SJCRH30 (cell line): ENCODE data around the gene MIER1. TPM values are rescaled to one million over a fixed set of nuclear protein-coding genes. Genes with fewer than 3 reads are reported as not detected.

Source experiments
- DNase-seq, 2 experiments: peaks; one replicate each; pipeline ENCODE4 v3.0.0-alpha.2; 2015 to 2020
- H3K27ac ChIP-seq: fragments of 250-450 bp; sonication (Bioruptor Pico); 2 replicates; pipeline ENCODE4 v1.5.1; 2020; ENCODE audit warnings: mild to moderate bottlenecking, moderate library complexity
- H3K27me3 ChIP-seq: fragments of 250-450 bp; sonication (Bioruptor Pico); 2 replicates; pipeline ENCODE4 v1.5.1; 2020; ENCODE audit warnings: mild to moderate bottlenecking, moderate library complexity
- H3K36me3 ChIP-seq: fragments of 250-450 bp; sonication (Bioruptor Pico); 2 replicates; pipeline ENCODE4 v1.5.1; 2020; ENCODE audit warnings: mild to moderate bottlenecking, moderate library complexity
- H3K4me1 ChIP-seq: fragments of 250-450 bp; sonication (Bioruptor Pico); 2 replicates; pipeline ENCODE4 v1.5.1; 2020; ENCODE audit warnings: mild to moderate bottlenecking, moderate library complexity
- H3K4me3 ChIP-seq: fragments of 250-450 bp; sonication (Bioruptor Pico); 2 replicates; pipeline ENCODE4 v1.5.1; 2020; ENCODE audit warnings: mild to moderate bottlenecking, moderate library complexity
- H3K9me3 ChIP-seq: fragments of 250-450 bp; sonication (Bioruptor Pico); replicated peaks from 2 replicates; pipeline ENCODE4 v1.5.1; 2020; ENCODE audit warnings: mild to moderate bottlenecking, moderate library complexity
- total RNA-seq: library from RNA; depleted of rRNA; stranded (reverse); fragments of >200 nt; shearing (Covaris generic); gene quantifications from 2 replicates; pipeline ENCODE4 v1.2.3, GENCODE V29; 2014

MIER1 gene
- total RNA-seq, 1 experiment from 2014 or later = 39.3 TPM

DNA sequence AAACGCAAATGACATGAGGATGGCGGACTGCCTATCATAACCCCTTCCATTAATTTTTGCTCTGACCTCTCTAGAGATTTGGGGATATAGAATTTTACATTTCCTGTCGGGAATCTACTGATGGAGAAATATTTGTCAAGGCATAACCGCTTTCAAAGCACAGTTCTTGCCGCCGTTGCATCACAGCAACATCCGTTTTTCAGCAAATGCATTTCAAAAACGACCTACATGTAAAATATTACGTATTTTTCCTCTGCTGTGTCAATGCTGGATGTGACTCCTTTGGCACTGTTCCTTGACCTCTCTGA, 4.9 kb downstream of the MIER1 start:
- Histone ChIP-seq H3K4me1 (peaks cover 24% of the 10 kb centered on the region), H3K36me3 (peaks cover 3% of the 10 kb centered on the region; the same call in 1 of the 2 replicates), H3K9me3 (no peaks in the 10 kb centered on the region), H3K27me3 (no peaks in the 10 kb centered on the region), H3K4me3 (peak overlapping the region; percentile 72), H3K27ac (peak overlapping the region; percentile 81)
- no peak for DNase-seq

DNA sequence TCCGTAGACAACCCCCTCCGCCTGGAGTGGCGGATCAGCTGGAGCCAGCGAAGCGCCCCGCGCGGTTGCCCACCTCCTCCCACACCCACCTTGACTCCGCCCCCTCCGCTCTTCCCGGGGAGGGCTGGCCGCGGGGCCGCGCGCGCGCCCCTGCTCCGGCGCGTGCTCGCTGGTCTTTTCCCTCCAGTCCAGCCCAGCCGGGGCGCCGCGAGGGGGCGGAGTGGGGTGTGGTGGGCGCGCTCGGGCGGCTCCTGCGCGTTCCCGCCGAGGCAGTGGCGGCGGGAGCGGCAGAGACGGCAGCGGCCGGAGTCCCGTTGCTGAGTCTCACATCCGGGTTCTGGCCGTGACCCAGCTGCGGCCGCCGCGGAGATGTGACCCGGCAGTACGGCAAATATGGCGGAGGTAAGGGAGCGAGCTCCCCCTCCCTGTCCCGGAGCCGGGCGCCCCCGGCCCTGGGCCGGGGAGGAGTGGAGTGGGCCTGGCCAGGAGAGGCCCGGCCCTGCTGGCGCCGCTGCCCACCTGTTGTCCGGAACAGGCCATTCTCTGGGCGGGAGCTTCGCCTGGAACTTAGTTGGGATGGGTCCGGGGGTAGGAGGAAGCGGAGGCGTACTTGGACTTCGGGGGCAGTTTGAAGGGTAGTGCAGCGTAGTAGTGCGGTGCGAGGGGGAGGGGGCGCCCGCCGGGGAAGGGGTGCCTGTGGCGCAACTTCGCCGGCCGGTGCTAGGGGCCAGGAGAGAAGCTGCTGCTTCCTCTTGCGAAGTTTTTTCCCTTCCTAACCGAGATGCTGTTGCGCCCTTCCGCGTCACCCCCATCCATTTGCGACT, 5.4 kb downstream of the MIER1 start:
- H3K27me3 ChIP-seq = no peaks in the 10 kb centered on the region
- peak; percentile 93 to 94 for DNase-seq
- H3K36me3 ChIP-seq = peaks cover 3% of the 10 kb centered on the region; the same call in 1 of the 2 replicates

DNA sequence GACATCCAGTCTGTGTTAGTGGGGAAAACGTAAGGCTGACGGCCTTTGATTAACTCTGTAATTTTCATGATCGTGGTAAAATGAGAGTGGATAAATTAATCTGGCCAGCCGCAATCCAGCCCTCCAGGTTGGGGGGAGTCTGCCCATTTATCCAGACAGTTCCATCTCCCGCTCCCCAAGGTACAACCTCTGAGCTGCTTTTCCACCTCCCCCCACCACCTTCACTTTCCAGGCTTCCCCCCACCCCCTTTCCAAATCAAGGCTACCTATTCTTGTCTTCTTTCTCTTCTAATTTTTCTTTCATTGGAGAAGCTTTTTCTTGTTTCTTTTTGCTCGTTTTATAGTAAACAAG, 6.0 kb downstream of the MIER1 start:
- H3K27ac ChIP-seq = peak overlapping the region; percentile 81
- H3K27me3 ChIP-seq = no peaks in the 10 kb centered on the region
- peaks cover 24% of the 10 kb centered on the region for H3K4me1 ChIP-seq
- DNase-seq = no peak
- peaks cover 3% of the 10 kb centered on the region; the same call in 1 of the 2 replicates for H3K36me3 ChIP-seq
- peak overlapping the region; percentile 72 for H3K4me3 ChIP-seq
- H3K9me3 ChIP-seq = no peaks in the 10 kb centered on the region

More for the DNA sequence above, 5.4 kb downstream of the MIER1 start:
- Histone ChIP-seq H3K27ac (peak overlapping the region; percentile 81), H3K4me1 (peaks cover 24% of the 10 kb centered on the region), H3K4me3 (peak overlapping the region; percentile 72), H3K9me3 (no peaks in the 10 kb centered on the region)

DNA sequence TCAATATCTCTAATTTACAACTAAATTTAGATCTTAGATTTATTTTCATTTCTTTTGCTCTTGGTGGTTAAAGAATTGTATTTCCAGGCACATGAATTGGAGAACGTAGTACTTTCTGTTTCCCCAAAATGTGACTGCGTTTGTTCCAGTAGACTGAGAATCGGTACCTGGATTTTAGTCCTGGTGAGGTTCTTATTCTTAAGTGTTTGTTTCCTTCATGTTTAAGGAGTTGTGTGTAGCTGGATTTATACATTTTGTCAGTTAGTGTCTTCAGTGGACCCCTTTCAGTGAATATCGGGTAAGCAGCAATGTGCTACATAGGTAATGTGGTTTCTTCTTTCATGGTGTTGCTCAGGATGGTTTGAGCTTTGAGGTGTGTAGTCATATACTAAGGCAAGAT, 6.8 kb downstream of the MIER1 start:
- peak in 1 of 2 experiments; percentile 9 for DNase-seq
- H3K36me3 ChIP-seq = peaks cover 3% of the 10 kb centered on the region; the same call in 1 of the 2 replicates
- peak overlapping the region; percentile 81 for H3K27ac ChIP-seq
- no peaks in the 10 kb centered on the region for H3K27me3 ChIP-seq
- no peaks in the 10 kb centered on the region for H3K9me3 ChIP-seq
- H3K4me1 ChIP-seq = peaks cover 20% of the 10 kb centered on the region
- H3K4me3 ChIP-seq = peak overlapping the region; percentile 72

DNA sequence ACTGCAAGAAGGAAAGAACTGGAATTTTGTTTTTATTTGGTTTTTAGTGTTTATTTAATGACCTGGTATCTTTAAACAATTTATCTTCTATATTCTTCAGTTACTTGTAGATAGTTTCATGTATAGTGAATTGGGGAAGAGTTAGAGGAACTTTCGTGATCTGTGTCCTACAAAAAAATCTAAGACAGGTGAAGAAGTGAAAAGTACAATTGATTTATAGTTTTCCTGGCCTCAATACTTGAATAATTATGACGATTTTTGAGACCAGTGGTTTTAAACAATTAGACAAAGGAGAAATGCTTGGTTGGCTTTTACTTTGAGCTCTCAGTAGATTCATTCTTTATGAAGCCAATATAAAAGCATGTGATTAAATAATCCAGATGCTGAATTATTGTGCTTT, 7.5 kb downstream of the MIER1 start:
- Histone ChIP-seq H3K4me1 (peaks cover 16% of the 10 kb centered on the region), H3K4me3 (no peak overlapping the region; the same call in 1 of the 2 replicates), H3K27ac (no peak overlapping the region), H3K36me3 (peaks cover 3% of the 10 kb centered on the region; the same call in 1 of the 2 replicates), H3K27me3 (no peaks in the 10 kb centered on the region), H3K9me3 (no peaks in the 10 kb centered on the region)
- DNase-seq = no peak

DNA sequence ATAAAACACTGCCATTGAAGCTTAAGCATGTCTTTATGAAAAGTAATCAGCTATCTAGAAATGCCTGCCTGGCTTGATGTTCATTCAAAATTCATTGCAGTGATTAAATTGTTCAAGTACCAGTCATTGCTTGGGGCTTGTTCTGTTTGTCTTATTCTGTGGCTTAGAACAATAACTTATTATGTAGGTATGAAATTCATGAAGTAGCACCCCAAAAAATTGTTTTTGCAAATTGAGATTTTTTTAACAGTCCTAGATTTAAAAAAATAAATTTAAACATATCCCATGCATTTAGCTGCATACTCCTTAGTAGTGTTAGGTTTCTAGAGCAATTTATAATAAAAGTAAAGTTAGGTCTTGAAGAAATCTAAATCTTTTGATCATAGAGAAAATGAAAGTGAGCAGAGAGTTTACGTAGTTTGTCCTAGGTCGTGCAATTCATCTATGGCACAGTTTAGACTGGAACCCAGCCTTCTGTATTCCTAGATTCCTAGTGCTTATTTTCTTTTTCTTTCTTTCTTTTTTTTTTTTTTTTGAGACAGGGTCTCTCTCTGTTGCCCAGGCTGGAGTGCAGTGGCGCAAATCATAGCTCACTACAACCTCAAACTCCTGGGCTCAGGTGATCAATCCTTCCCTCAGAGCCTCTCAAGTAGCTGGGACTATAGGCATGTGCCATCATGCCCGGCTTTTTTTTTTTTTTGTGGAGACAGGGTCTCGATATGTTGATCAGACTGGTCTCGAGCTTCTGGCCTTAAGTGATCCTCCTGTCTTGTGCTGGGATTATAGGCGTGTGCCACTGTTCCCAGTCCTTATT, 9.3 kb downstream of the MIER1 start:
- peaks cover 23% of the 10 kb centered on the region for H3K4me1 ChIP-seq
- peak in 1 of 2 experiments; percentile 8 for DNase-seq
- H3K4me3 ChIP-seq = no peak overlapping the region
- no peak overlapping the region for H3K27ac ChIP-seq
- H3K36me3 ChIP-seq = peaks cover 9% of the 10 kb centered on the region
- H3K9me3 ChIP-seq = no peaks in the 10 kb centered on the region
- H3K27me3 ChIP-seq = no peaks in the 10 kb centered on the region

DNA sequence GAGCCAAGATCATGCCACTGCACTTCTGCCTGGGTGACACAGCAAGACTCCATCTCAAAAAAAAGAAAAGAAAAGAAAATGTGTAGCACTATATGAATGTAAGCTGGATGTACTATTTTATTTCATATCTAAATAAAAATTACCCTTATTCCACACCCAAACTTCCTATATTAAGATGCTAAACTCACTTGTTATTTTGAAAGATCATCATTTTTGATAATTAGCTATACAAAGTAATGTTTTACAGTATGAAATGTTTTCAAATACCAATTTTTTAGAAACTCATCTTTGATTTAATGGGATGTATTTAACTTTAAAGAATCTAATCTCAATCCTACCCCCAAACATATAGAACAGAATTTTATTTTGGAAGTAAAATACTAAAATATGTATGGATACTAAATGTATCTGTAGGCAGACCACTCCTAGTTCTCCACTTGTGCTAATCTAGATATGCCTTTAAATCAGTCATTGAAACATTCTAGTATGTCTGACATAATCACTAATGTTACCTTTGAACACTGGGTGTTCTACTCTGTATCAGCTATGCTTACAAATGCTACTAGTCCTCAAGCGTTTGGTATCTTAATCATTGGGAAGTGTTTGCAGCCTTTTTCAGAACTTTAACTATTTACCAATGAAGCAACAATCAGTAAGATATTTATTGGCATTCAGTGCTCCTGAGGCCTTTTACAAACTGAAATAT, 12.9 kb downstream of the MIER1 start:
- H3K27me3 ChIP-seq = no peaks in the 10 kb centered on the region
- no peak overlapping the region for H3K4me3 ChIP-seq
- DNase-seq = no peak
- peaks cover 15% of the 10 kb centered on the region for H3K36me3 ChIP-seq
- no peaks in the 10 kb centered on the region for H3K9me3 ChIP-seq
- H3K4me1 ChIP-seq = peaks cover 20% of the 10 kb centered on the region
- no peak overlapping the region for H3K27ac ChIP-seq

DNA sequence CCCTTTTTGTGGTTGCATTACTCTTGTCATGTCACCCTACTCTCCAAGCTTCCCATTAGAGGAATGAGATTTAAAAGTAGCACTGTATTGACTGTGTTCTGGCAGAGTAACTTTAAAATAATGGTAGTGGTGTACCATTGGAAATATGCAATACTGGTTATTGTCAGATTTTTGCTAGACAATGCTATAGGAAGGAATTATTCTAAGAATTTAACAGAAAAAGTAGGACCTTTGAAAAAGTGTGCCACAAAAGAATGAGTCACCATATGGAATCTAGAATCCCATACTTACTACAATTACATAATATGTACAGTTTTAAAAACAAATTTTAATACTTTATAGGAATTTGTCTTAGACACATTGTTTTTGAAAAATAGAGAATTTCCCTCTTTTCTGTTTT, 13.8 kb downstream of the MIER1 start:
- DNase-seq = no peak
- Histone ChIP-seq H3K36me3 (peaks cover 18% of the 10 kb centered on the region), H3K9me3 (no peaks in the 10 kb centered on the region)

DNA sequence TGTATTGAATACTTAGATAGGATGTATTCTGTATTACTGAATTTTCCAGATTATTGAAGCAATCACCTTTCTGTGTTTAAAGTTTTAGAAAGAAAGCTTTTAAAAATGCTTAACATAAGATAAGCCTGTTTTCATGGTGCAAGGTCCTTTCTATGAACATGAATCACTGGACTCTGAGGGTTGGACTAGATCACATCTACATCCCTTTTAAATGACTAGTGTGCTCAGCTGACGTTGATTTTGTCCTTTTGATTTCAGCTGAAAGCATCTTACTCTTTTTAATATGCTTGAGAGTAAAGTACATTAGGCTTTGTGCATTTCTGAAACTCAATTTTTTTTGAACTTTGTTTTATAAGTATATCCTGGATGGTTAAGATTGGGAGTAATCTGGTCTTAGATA, 16.2 kb downstream of the MIER1 start:
- Histone ChIP-seq H3K9me3 (no peaks in the 10 kb centered on the region), H3K4me1 (peaks cover 13% of the 10 kb centered on the region), H3K27ac (no peak overlapping the region), H3K27me3 (no peaks in the 10 kb centered on the region), H3K4me3 (no peak overlapping the region), H3K36me3 (peaks cover 26% of the 10 kb centered on the region)
- DNase-seq = no peak

More for the DNA sequence above, 13.8 kb downstream of the MIER1 start:
- H3K4me3 ChIP-seq = no peak overlapping the region
- H3K27ac ChIP-seq = no peak overlapping the region; the same call in 1 of the 2 replicates
- peaks cover 17% of the 10 kb centered on the region for H3K4me1 ChIP-seq
- H3K27me3 ChIP-seq = no peaks in the 10 kb centered on the region

GRCh38 chr1:66943361-66943969, 18.7 kb downstream of the MIER1 start:
- peaks cover 31% of the 10 kb centered on the region for H3K36me3 ChIP-seq
- H3K9me3 ChIP-seq = no peaks in the 10 kb centered on the region
- no peaks in the 10 kb centered on the region for H3K27me3 ChIP-seq
- H3K27ac ChIP-seq = no peak overlapping the region
- no peak for DNase-seq
- peaks cover 12% of the 10 kb centered on the region for H3K4me1 ChIP-seq
- no peak overlapping the region for H3K4me3 ChIP-seq

- no peaks in the 10 kb centered on the region for H3K27me3 ChIP-seq
- no peak for DNase-seq
- H3K4me1 ChIP-seq = 0 out of 2 replicates have a peak, but pooled peaks cover under 1% of the 10 kb centered on the region
- no peak overlapping the region for H3K4me3 ChIP-seq
- no peaks in the 10 kb centered on the region for H3K9me3 ChIP-seq
- no peak overlapping the region for H3K27ac ChIP-seq
- H3K36me3 ChIP-seq = peaks cover 40% of the 10 kb centered on the region
Observed at GRCh38 chr1:66944330-66945274, 19.8 kb downstream of the MIER1 start.

- Histone ChIP-seq H3K9me3 (no peaks in the 10 kb centered on the region), H3K36me3 (peaks cover 40% of the 10 kb centered on the region), H3K4me1 (no peaks in the 10 kb centered on the region), H3K27ac (no peak overlapping the region), H3K27me3 (no peaks in the 10 kb centered on the region), H3K4me3 (no peak overlapping the region)
- DNase-seq = no peak
Observed at GRCh38 chr1:66945316-66945715, 20.5 kb downstream of the MIER1 start.

- H3K4me1 ChIP-seq = no peaks in the 10 kb centered on the region
- no peak overlapping the region for H3K27ac ChIP-seq
- peaks cover 38% of the 10 kb centered on the region for H3K36me3 ChIP-seq
- DNase-seq = no peak
- no peaks in the 10 kb centered on the region for H3K27me3 ChIP-seq
- no peaks in the 10 kb centered on the region for H3K9me3 ChIP-seq
- no peak overlapping the region for H3K4me3 ChIP-seq
Observed at GRCh38 chr1:66947267-66947666, 22.5 kb downstream of the MIER1 start.
